GM21786 (cell line): ENCODE data around the gene IL3.

Experiments
- ATAC-seq: cut with Tn5 transposase; IDR thresholded peaks from one replicate; pipeline ENCODE4 v1.9.1; 2021; ENCODE audit not compliant: unreplicated experiment

The IL3 gene

DNA sequence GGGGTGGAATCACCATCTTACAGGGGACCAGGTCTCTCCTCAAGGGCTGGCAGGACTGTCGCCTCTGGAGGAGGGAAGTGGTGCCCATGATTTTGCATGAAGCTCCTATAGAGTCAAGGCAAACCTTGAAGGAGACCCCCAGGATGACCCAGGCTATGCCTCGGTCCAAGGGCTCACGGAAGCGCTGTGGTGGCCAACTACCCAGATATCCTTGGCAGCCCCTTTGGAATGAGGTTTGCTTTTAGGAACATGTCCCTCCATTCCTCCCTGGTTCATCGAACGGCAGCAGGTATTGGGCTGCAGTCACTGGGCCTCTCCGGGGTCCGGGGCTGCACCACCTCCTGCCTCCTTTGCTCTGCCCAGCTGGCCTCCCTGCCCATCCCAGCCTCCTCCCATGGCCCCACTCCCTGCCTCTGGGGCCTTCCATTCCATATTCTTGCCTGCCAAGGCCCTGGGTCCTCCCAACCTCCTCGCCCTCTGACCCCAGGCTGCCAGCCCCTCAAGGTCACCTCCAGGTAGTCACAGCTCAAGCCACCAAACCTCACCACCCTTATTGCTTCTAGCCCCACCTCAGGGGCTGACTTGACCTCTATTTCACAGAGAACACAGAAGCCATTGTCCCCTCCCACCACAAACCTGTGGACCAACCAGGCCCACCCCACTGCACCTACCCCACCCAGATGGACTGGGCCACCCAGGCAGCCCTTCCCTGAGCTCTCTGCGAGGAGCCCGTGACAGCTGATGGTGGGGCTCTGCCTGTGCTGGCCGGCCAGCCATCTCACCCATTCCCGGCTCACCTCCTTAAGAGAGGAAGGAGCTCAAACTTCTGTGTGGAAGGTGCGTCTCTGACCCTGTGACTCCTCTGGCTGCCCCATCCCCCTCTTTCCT, 3.6 kb upstream of the IL3 start:
- no peak for ATAC-seq

DNA sequence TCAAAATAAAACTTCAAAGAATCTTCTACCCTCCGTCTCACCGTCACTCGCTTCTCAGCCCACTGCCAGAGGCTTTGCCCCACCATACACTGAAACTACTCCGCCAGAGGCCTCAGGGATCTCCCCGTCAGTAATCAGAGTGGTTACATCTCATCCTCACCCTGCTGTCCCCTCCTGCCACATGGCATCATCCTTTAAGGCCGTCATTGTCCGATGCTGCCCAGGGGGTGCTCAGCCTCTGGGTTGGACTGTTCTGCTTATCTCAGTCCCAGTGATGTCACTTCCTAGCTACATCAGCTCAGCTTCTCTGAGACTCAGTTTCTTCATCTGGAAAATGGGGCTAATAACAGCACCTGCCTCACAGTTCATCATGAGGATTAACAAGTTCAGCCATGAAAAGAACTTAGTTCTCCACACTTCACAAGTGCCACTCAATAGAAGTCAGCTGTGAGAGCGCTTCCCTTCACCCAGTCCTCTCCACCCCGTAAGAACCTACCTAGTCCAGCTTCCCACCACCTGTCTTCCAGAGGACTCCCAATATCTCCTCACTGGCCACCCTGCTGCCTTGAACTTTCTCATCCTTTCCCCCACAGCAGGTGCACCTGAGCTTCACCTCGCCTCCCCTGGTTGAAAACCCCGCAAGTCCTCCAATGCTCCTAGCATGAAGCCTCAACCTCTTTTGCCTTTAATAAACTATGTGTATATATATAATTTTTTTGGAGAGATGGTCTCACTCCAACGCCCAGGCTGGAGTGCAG, 2.8 kb upstream of the IL3 start:
- ATAC-seq, result no peak

DNA sequence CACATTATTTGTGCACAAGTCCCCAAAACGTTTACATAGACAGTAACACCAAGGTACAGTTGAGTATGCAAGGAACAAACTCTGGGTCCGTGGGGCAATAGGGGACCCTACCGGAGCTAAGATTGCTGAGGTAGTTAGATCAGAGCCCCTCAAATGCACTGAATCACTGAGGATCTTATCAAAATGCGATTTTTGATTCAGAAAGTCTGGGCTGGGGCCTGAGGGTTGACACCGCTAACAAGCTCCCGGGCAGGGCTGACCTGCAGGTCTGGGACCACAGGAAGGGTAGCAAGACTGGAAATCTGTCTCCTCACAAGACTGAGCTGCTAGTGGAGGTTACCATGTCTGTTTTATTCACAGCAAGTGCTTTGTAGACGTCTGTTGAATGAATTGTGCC, 1.8 kb upstream of the IL3 start:
- no peak for ATAC-seq

DNA sequence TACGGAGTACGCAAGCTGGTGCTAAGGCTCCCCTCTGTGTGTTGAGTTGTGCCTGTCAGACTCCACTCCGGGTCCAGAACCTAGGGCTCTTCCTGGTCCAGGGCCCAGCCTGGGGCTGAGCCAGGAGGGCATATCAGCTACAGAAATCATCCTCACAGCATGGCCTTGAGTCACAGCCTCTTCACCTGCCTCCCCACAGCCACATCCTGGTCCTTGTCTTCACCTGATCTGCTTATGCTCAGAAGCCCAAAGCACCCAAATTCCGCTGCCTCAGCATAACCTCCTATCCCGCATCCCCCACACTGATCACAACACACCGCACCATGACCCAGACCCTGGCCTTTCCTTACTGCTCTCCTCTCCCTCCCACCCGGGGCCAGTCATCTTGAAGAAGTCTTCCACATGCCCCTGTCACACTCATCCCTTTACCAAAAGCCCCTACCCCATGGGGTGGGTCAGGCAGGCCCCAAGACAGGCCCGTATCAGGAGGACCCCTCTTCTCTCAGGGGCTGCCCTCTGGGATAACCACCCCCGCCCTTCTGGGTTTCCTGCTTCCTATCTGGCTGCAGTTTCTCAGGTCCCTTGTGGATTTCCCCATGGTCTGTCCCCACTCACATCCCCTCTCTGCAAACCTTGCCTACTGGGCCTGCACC, 1.3 kb upstream of the IL3 start:
- ATAC-seq, result no peak

DNA sequence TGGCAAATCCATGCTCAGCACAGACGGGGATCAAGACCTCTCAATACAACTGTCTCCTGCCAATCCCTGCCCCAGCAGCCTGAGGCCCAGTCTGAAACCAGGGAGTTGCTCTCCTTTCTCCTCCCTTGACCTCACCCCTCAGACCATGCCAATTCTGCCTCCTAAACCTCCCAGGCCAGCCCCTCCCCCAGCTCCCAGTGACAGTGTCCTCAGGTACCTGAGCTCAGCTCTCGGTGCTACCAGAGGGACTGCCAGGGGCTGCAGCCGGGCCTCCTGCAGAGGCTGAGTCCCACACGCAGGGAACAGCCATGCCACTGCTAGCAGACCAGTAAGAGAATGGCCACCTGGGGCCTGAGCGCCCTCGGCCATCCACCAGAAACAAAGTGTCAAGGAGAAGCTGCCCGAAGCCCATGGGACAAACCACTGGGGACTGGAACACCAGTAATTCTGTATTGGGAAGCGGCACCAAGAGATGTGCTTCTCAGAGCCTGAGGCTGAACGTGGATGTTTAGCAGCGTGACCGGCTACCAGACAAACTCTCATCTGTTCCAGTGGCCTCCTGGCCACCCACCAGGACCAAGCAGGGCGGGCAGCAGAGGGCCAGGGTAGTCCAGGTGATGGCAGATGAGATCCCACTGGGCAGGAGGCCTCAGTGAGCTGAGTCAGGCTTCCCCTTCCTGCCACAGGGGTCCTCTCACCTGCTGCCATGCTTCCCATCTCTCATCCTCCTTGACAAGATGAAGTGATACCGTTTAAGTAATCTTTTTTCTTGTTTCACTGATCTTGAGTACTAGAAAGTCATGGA, 557 bp upstream of the IL3 start:
- ATAC-seq, result no peak

DNA sequence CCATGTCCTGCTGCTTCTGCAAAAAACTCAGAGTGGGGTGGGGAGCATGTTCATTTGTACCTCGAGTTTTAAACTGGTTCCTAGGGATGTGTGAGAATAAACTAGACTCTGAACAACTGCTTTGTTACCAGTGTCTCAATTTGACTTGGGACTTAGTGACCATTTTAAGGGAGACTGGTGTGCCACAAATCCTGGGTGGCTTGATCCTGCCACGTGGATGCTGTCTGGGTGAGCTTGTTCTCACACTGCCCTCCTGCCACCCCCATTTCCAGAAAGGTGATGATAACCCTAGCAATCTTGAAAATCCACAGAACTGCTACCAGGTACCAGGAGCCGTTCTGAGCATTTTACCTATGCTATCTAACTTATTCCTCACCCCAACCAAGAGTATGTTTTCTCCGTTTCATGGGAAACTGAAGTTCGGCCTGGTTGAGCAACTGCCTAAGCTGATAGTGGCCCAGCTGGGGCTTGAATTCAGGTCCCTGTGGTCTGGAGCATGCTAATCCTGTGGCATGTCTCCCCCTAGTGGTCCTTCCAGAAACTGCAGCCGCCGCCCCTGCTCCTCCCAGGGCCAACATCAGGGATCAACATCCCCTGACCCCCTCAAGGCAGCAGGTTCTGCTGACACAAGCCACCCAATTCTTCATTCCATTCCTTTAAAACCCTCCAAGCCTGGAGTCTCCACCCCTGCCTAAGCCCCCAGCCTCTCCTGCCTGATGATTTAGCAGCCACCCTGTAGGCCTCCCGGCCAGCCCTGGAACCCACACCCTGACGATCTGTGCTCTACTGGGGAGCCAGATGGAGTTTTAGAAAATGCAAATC, 2.8 kb downstream of the IL3 start:
- peak; percentile 50 for ATAC-seq

DNA sequence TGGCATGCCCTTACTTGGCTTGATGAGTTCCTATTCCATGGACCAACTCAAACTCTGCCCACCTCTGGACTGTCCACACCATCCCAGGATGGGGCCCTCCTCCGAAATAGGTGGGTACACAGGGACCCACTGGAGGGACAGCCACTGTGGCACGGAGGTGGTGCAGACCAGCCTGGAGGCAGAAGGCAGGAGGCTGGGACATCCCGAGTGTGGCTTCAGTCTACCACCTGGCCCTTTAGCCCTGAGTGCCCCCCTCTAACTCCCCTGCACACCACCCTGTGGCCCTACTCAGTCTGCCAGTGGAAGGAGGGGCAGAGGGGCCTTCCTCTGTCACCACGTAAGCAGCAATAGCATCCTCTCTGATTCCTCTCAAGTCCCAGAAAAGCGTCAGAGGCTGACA, 3.7 kb downstream of the IL3 start:
- ATAC-seq, result no peak

DNA sequence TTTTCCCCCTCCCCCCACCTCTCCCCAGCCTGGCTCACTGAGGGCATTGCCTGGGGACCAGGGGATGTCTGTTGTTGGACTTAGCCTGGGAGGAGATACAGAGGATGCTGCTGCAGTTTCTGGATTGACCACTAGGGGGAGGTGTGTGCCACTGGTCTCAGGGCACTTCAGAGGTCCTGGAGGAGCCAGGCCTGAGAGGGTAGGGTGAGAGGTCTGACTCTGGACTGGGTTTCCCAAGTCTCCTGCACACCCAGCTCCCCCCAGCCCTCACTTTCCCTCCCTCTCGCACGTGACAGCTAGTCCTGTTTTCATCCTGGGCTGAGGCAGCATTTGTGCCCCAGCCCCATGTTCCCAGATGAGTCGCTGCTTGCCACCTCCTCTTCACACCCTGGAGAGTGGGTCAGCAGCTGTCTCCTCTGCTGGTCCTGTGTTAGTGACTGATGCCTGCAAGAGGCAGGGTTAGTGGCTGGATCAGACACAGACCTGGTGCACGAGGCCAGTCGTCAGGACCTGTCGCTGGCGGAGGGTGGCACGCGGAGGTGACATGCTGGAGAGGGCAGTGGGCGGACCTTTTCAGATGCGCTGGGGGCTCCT, 4.4 kb downstream of the IL3 start:
- ATAC-seq, result peak; percentile 54

DNA sequence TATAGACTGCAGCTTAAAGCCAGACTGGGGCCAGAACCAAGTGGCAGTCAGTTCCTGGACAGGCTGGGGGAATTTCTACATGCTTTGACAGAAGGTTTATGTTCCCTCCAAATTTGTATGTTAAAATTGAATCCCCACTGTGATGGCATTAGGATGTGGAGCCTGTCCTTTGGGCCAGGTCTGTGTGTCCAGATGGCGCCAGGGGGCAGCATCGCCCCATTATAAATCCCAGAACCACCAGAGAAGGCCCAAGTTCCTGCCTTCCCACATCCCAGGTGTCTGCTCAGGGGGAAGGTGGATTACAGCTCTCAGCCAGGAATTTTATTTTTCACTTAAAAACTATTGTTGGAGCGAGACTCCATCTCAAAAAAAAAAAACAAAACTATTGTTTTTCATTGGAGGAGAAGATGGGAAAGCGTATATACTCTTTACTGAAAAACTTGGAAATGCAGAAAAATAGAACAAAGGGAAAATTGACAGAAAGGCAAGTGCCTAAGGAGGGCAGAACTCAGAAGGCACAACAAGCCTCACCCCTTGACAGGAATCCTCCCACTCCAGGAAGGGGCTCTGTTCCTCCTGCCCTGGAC, 5.0 kb downstream of the IL3 start:
- ATAC-seq, result no peak

DNA sequence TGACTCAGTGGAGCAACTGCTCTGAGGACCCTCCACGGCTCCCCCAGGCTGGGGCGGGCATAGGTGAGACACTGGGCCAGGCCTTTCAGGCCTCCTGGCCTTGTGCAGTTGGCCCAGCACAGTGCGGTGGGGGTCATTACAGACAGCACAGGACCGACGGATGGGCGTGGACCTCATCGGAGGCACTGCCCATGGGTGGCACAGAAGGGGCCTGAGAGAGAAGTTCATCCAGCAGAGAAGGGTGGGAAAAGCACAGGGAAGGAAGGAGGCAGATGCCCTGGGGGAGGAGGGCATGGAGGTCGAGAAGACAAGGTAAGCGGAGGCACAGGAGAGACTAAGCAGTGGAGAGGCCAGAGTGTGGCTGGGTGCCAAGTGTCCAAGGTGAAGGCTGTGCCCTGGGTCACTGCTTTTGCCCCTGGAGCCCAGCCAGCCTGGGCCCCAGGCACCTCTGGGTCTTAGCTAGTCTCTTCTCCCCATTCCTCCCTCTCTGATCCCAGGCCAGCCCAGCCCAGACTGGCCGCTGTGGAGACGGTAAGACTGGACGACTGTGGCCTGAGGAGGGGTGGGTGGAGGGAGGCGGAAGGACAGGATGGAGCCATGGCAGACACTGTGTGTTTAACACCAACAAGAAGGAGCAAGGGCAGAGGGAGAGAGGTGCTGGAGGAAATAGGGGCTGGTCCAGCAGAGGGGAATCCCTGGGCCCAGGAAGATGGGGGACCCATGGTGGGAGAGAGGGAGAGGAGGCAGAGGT, 5.7 kb downstream of the IL3 start:
- no peak for ATAC-seq

DNA sequence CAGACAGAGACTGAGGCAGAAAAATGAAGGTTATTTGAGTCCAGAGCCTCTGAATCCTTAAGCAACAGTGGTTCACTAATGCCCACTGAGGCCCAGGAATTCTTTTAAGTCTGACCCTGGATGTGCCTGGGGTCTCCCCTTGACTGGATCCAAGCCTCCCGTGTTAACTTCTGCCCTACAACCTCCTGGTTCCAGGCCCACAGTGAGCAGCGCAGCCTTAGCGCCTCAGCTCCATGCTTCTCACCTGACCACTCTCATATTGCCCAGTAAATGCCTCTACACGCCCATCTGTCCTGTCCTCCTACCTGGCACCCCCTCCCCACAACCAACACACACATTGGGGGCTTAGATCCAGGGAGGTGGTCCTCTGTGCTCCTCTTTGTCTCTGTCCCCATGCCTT, 6.4 kb downstream of the IL3 start:
- no peak for ATAC-seq

DNA sequence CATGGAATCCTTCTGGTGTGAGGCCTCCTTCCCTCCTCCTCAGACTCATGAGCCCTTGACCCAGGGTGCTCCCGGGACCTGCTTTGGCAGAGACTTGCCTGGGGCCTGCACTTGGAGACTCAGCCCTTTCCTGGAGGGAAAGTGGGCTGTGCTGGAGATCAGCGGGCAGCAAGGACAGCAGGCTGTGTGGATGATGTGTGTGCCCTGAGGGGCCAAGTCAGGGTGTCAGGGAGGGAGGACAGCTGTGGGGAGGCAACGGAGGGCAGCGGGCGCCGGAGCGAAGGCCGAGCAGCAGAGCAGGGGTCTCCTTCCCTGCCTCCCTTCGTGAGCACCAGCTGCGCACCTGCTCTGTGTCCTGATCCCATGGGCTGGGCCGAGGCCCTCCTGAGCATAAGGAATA, 7.0 kb downstream of the IL3 start:
- ATAC-seq, result no peak

DNA sequence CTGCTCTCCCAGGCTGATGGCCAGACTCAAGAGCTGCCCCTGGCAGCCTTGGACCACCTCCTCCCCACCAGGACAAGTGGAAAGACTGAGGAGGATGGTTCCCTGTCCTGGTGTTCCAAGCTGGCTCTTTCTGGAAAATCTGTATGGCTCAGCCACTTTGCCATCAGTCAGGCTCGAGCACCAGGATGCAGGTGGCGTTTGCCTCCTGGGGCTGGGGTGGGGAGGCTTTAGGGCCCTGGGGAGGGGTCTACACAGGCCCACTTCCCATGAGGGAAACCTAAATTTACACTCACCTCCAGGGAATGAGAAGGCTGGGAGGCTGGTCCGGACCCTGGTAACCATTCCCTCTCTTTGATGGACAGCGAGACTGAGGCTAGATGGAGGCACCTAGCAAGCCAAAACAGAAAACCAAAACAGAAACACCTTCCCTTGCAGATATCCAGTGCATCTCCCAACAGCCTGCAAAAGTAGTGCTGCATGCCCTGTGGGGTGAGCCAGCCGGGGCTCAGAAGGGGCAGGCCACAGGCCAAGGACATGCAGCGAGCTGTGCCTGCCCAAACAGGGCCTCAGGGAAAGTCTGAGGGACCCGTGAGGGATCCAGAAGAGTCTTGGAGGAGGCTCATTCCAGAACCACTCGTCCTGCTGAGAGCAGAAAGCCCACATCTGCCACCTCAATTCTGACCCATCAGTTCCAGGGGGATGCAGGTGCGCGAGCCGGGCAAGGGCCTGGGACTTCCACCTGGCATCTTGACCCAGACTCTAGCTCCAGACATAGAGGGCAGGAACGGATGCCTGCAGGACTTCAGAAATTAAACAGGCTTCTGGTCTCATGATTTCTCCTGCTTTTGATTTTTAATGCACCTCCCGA, 7.7 kb downstream of the IL3 start:
- no peak for ATAC-seq

DNA sequence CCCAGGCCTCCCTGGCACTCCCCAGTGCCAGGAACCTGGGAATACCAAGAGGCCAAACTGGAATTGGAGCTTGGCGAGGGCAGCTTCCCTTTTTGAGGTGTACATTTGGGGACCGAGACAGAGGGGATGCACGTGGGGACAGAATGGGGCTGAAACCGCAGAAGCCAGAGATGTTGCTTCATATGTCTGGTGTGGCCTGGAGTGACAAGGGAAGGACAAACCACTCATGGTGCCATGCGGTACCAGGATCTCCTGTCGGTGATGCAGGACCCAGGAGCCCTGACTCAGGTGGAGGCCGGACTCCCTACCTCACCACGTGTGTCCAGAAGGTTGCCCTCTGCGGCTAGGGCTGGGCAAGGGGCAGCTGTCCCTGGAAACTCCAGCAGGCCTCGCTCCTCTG, 9.1 kb downstream of the IL3 start:
- ATAC-seq, result no peak

DNA sequence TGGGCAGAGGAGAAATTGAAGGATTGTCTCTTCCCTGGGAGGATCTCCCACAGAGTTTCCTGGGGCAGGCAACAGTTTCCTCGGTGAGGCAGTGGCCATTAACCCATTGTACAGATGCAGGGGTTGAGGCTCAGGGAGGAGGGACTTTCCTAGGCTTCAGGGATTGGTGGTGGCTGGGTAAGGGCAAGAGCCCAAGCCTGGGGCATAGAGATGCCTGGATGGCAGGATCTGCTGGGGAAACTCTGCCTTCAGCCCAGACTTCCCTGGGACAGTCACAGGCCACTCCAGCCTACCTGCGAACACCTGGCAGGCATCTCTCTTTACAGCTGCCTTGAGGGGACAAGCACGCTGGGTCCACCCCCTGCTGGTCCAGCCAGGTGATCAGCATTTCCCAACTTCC, 9.5 kb downstream of the IL3 start:
- no peak for ATAC-seq

DNA sequence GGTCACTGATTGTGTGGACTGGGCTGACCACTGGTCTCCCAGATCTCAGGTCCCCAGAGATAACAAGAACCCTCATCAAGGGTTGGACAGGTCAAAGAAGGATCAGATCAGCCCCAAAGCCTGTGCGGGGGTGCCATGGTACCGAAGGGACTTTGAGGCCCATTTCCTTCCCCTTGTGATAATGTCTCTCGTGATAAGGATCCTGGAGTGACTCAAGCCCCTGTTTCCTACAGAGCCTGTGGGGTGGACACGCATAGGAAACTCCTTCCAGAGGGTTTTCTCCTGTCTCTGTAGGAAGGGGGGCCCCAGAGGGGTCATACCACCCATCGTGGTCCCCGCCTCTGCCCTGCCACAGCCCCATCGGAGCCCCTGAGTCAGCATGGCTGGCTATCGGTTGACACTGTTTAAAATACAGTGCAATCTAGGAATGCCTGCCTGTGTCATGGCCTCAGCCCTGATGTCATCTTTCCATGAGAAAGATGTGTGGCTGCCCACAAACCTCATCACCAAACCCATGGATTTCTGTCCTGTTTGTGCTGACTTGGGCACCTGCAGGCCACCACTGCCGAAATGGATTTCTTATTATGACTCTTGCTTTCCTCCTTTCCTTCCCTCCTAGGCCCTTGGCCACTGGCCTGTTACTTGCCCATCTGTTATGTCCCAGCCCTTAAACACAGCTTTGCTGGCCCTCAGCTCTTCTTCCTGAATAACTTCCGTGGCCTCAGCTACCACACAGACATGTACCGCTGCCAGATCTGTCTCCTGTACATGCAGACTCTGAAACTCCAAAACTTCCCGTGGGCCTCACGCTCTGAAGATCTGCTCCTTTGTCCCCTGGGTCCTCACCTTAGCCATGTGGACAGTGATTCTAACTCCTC, 10.2 kb downstream of the IL3 start:
- no peak for ATAC-seq

DNA sequence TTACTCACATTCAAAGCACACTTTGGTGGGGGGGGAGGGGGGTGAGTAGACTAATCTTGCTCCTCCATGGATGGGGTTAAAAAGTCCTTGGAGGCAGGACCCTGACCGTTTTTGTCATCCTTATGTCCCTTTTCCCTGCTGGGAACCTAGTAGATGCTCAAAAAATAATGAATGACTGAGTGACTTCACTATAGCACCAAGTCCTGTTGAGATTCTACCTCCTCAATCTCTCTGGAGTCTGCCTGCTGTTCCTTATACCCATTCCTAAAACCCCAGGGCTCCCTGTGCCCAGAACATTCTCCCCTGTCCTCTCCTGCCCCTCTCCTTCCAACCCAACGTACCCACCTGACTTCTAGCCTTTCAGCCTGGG, 10.9 kb downstream of the IL3 start:
- no peak for ATAC-seq
